ENCODE data around the gene NDST1.

Gene NDST1

GRCh38 chr5:150587856-150588595, 80.1 kb downstream of the NDST1 start:
- DNase-seq (ENCODE audit: insufficient read length, low spot score) (no peak), FAIRE-seq (no peak)
- TF ChIP-seq CTCF (IDR thresholded peaks at IDR 0.05; ENCODE audit: insufficient read depth, missing control alignments), result no peak

- FAIRE-seq, result no peak
- no peak for DNase-seq (ENCODE audit: insufficient read length, low spot score)
- TF ChIP-seq CTCF (IDR thresholded peaks at IDR 0.05; ENCODE audit: insufficient read depth, missing control alignments), result no peak
These were observed 80.6 kb downstream of the NDST1 start for GRCh38 chr5:150588596-150588890.

- FAIRE-seq (no peak), DNase-seq (ENCODE audit: insufficient read length, low spot score) (no peak)
- TF ChIP-seq CTCF (IDR thresholded peaks at IDR 0.05; ENCODE audit: insufficient read depth, missing control alignments), result peak; percentile 59
These were observed 82.1 kb downstream of the NDST1 start for GRCh38 chr5:150589862-150590601.

- DNase-seq (ENCODE audit: insufficient read length, low spot score), result no peak
- FAIRE-seq, result no peak
- no peak for TF ChIP-seq CTCF (IDR thresholded peaks at IDR 0.05; ENCODE audit: insufficient read depth, missing control alignments)
These were observed 83.2 kb downstream of the NDST1 start for GRCh38 chr5:150590979-150591695.

- no peak for FAIRE-seq
These were observed 85.7 kb downstream of the NDST1 start for GRCh38 chr5:150593593-150593992.

GRCh38 chr5:150593996-150594395, 86.1 kb downstream of the NDST1 start:
- DNase-seq (ENCODE audit: insufficient read length, low spot score), result no peak
- TF ChIP-seq CTCF (IDR thresholded peaks at IDR 0.05; ENCODE audit: insufficient read depth, missing control alignments), result no peak
- no peak for FAIRE-seq

More at GRCh38 chr5:150593593-150593992, 85.7 kb downstream of the NDST1 start:
- no peak for DNase-seq (ENCODE audit: insufficient read length, low spot score)
- no peak for TF ChIP-seq CTCF (IDR thresholded peaks at IDR 0.05; ENCODE audit: insufficient read depth, missing control alignments)

Measured in D721Med (cell line).